ENCODE data around the gene ENPP1.
"Not testable (repeated sequence)": the region's sequence is repeated elsewhere in the genome, so short reads cannot be mapped to it uniquely, and the experiment has no call there.

The ENPP1 gene

DNA sequence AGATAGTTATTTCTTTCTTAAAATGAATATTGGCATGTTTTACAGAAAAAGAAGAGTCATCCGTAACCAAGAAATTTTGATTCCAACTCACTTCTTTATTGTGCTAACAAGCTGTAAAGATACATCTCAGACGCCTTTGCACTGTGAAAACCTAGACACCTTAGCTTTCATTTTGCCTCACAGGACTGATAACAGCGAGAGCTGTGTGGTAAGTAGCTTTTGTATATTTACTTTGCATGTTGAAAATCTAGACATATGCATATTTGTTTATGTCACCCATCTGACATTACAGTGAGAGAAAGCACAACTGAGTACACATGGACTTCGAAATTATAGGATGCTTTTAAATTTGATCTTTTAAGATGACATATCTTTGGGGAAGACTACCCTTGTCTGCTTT lies 78.7 kb downstream of the ENPP1 start:
- Histone ChIP-seq H3K4me3 (ENCODE audit: low read length) (no peak overlapping the region), H3K4me1 (ENCODE audit: control insufficient read depth, insufficient read depth, low read length) (no peaks in the 10 kb centered on the region), H3K9me3 (replicated peaks; ENCODE audit: low read length) (no peaks in the 10 kb centered on the region), H3K27me3 (ENCODE audit: control insufficient read depth, insufficient read depth, low read length) (no peaks in the 10 kb centered on the region), H3K4me2 (ENCODE audit: low read length) (no peak overlapping the region), H3K9ac (ENCODE audit: low read depth, low read length) (no peak overlapping the region), H3K36me3 (ENCODE audit: insufficient read depth, low read length) (peaks cover 17% of the 10 kb centered on the region)

DNA sequence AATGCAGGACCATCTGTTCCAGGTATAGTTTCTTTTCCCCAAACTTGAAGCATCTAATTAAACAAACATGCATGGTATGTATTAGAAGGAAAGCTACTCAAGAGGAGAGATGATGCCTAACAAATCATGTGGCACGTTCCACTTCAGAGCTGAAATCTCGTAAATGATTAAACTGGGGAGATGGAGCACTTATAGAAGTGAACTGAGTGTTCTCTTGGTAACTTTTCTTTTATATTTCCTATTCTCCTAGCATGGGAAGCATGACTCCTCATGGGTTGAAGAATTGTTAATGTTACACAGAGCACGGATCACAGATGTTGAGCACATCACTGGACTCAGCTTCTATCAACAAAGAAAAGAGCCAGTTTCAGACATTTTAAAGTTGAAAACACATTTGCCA lies 82.3 kb downstream of the ENPP1 start:
- no peak overlapping the region for H3K9ac ChIP-seq (ENCODE audit: low read depth, low read length)
- H3K36me3 ChIP-seq (ENCODE audit: insufficient read depth, low read length), result peaks cover 17% of the 10 kb centered on the region
- no peaks in the 10 kb centered on the region for H3K27me3 ChIP-seq (ENCODE audit: control insufficient read depth, insufficient read depth, low read length)
- H3K4me2 ChIP-seq (ENCODE audit: low read length), result no peak overlapping the region
- H3K4me3 ChIP-seq (ENCODE audit: low read length), result no peak overlapping the region
- no peaks in the 10 kb centered on the region for H3K9me3 ChIP-seq (replicated peaks; ENCODE audit: low read length)
- no peaks in the 10 kb centered on the region for H3K4me1 ChIP-seq (ENCODE audit: control insufficient read depth, insufficient read depth, low read length)

DNA sequence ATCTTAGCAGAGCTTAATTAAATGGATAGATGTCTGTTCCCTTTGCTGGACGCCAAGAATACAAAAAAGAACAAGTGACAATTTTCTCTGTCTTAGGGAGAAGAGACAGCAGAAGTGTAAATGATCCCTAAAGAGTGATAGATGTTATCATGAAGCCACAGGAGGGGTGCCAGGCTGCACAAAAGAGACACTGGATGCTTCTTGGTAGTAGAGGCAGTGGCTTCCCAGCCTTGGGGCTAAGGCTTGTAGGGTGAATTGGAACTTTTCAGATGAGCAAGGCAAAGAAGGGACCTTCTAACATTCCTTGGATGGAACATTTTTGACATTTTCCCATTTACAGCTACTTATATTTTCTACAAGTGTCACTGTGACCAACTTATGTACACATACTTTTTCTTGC lies 85.4 kb downstream of the ENPP1 start:
- Histone ChIP-seq H3K9me3 (replicated peaks; ENCODE audit: low read length) (peaks cover 6% of the 10 kb centered on the region), H3K36me3 (ENCODE audit: insufficient read depth, low read length) (peaks cover 17% of the 10 kb centered on the region), H3K4me2 (ENCODE audit: low read length) (no peak overlapping the region), H3K4me3 (ENCODE audit: low read length) (no peak overlapping the region), H3K4me1 (ENCODE audit: control insufficient read depth, insufficient read depth, low read length) (no peaks in the 10 kb centered on the region), H3K9ac (ENCODE audit: low read depth, low read length) (no peak overlapping the region), H3K27me3 (ENCODE audit: control insufficient read depth, insufficient read depth, low read length) (no peaks in the 10 kb centered on the region)

DNA sequence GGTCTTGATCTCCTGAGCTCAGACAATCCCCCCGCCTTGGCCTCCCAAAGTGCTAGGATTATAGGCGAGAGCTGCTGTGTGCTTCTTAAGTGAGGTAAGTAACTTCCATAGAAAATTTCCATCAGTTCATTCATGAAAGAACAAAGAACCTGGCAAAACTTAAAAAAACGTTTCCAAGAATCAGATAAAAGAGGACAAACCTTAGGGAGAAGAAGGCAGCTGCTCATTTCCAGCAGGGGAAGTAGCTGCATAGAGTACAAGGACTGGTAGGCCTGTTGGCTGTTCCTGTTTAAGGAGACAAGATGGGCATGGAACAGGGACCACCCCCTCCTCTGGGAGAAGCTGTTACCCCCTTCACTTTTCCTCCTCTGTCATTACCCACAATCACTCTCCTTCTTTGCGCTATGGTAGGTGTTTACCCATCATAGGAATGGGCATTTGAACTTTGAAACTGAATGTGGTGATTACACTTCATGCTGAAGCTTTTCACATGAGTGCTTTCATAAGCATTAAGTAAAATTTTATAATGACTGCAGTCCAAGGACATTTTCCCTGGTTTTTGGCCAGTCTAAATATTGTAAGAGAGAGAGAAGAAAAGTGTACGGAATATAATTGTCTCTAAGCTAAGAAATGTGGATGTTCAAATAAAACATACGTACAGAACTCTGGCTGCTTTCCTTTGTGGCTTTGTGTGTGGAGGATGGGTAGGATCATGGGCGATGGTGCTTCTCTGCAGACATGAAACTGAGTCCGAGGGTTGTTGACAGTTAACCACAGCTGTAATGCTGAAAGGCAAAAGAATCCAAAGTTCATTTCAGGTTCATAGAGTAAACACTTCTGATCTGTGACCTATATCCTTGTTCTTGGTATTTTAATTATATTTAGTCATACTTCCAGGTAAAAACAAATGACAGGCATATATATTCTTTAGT lies 86.9 kb downstream of the ENPP1 start:
- peaks cover 8% of the 10 kb centered on the region for H3K36me3 ChIP-seq (ENCODE audit: insufficient read depth, low read length)
- H3K9me3 ChIP-seq (replicated peaks; ENCODE audit: low read length), result peaks cover 10% of the 10 kb centered on the region
- no peaks in the 10 kb centered on the region for H3K4me1 ChIP-seq (ENCODE audit: control insufficient read depth, insufficient read depth, low read length)
- no peak overlapping the region for H3K4me2 ChIP-seq (ENCODE audit: low read length)
- H3K4me3 ChIP-seq (ENCODE audit: low read length), result no peak overlapping the region
- H3K27me3 ChIP-seq (ENCODE audit: control insufficient read depth, insufficient read depth, low read length), result no peaks in the 10 kb centered on the region
- no peak overlapping the region for H3K9ac ChIP-seq (ENCODE audit: low read depth, low read length)

DNA sequence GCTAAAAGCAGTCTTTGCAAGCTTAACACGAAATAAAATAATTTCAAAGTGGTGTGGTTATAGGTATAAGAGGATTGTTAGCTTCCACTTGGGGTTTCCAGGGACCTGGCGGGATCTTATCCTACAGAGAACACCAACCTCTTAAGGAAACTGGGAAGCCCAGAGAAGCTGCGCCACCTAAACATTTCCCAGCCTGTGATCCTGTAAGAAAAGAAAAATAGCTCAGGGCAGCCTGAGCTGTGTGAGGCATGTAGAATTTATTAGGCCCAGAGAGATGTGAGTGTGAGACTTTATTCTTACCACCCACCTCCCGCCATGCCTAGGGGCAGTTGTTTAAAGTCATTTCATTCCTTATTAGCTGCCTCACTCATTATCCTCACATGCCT lies 89.2 kb downstream of the ENPP1 start:
- no peak overlapping the region for H3K4me3 ChIP-seq (ENCODE audit: low read length)
- H3K4me2 ChIP-seq (ENCODE audit: low read length), result no peak overlapping the region
- no peak overlapping the region for H3K9ac ChIP-seq (ENCODE audit: low read depth, low read length)
- peaks cover 10% of the 10 kb centered on the region for H3K9me3 ChIP-seq (replicated peaks; ENCODE audit: low read length)
- H3K27me3 ChIP-seq (ENCODE audit: control insufficient read depth, insufficient read depth, low read length), result no peaks in the 10 kb centered on the region
- H3K4me1 ChIP-seq (ENCODE audit: control insufficient read depth, insufficient read depth, low read length), result no peaks in the 10 kb centered on the region
- H3K36me3 ChIP-seq (ENCODE audit: insufficient read depth, low read length), result no peaks in the 10 kb centered on the region

DNA sequence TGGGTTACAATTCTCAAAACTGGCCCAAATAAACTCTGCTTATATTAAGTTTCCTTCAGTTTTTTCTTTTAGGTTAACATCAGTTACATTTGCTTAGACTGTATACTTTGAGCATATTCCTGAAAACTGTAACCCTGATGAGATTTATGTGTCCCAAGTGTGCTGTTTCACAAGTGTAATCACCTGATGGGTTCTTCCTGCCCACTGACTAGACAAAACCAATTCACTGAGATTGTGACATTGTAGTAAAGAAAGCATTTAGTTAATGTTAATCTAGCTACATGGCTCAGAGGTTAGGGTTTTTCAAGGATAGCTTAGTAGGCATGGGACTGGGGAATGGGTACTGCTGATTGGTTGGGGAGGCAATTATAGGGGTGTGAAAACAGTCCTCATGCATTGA lies 89.8 kb downstream of the ENPP1 start:
- H3K36me3 ChIP-seq (ENCODE audit: insufficient read depth, low read length), result no peaks in the 10 kb centered on the region
- no peaks in the 10 kb centered on the region for H3K27me3 ChIP-seq (ENCODE audit: control insufficient read depth, insufficient read depth, low read length)
- no peak overlapping the region for H3K4me3 ChIP-seq (ENCODE audit: low read length)
- no peak overlapping the region for H3K9ac ChIP-seq (ENCODE audit: low read depth, low read length)
- H3K4me1 ChIP-seq (ENCODE audit: control insufficient read depth, insufficient read depth, low read length), result no peaks in the 10 kb centered on the region
- H3K9me3 ChIP-seq (replicated peaks; ENCODE audit: low read length), result peaks cover 10% of the 10 kb centered on the region
- no peak overlapping the region for H3K4me2 ChIP-seq (ENCODE audit: low read length)

DNA sequence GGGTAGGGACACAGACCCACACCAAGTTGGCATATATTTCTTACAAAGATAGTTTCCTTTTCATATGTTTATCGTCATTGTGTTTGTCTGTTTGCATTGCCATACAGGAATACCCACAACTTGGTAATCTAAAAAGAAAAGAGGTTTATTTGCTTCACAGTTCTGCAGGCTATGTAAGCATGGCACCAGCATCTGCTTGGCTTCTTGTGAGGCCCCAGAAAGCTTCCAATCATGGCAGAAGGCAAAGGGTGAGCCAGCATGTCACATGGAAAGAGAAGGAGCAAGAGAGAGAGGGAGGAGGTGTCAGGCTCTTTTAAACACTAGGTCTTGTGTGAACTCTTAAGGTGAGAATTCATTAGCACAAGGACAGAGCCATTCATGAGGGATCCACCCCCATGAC lies 90.9 kb downstream of the ENPP1 start:
- Histone ChIP-seq H3K4me2 (ENCODE audit: low read length) (no peak overlapping the region), H3K36me3 (ENCODE audit: insufficient read depth, low read length) (no peaks in the 10 kb centered on the region), H3K4me3 (ENCODE audit: low read length) (no peak overlapping the region)

DNA sequence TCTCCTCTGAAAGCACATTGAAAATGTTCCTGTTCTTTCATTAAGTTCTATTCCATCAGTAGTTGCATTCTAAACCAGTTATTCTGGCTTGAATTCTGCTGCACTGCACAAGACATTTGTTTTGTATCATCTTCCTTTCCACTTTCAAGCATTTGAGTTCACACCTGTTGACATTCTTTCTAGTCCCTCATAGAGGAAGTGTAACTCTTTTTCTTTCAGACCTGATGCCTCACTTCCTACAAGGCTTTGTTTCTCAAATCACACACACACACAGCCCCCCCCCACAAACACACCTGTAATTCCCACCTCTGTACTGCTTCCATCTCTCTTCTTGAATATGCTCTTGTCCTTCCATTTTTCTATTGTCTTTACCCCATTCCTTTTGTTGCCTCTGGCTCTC lies 92.4 kb downstream of the ENPP1 start:
- no peaks in the 10 kb centered on the region for H3K27me3 ChIP-seq (ENCODE audit: control insufficient read depth, insufficient read depth, low read length)
- no peak overlapping the region for H3K4me2 ChIP-seq (ENCODE audit: low read length)
- no peak overlapping the region for H3K9ac ChIP-seq (ENCODE audit: low read depth, low read length)
- no peaks in the 10 kb centered on the region for H3K4me1 ChIP-seq (ENCODE audit: control insufficient read depth, insufficient read depth, low read length)
- no peaks in the 10 kb centered on the region for H3K36me3 ChIP-seq (ENCODE audit: insufficient read depth, low read length)
- peaks cover 10% of the 10 kb centered on the region for H3K9me3 ChIP-seq (replicated peaks; ENCODE audit: low read length)
- H3K4me3 ChIP-seq (ENCODE audit: low read length), result no peak overlapping the region

More for the DNA sequence above, 90.9 kb downstream of the ENPP1 start:
- no peaks in the 10 kb centered on the region for H3K4me1 ChIP-seq (ENCODE audit: control insufficient read depth, insufficient read depth, low read length)
- H3K9ac ChIP-seq (ENCODE audit: low read depth, low read length), result no peak overlapping the region
- H3K9me3 ChIP-seq (replicated peaks; ENCODE audit: low read length), result peaks cover 10% of the 10 kb centered on the region
- H3K27me3 ChIP-seq (ENCODE audit: control insufficient read depth, insufficient read depth, low read length), result no peaks in the 10 kb centered on the region

DNA sequence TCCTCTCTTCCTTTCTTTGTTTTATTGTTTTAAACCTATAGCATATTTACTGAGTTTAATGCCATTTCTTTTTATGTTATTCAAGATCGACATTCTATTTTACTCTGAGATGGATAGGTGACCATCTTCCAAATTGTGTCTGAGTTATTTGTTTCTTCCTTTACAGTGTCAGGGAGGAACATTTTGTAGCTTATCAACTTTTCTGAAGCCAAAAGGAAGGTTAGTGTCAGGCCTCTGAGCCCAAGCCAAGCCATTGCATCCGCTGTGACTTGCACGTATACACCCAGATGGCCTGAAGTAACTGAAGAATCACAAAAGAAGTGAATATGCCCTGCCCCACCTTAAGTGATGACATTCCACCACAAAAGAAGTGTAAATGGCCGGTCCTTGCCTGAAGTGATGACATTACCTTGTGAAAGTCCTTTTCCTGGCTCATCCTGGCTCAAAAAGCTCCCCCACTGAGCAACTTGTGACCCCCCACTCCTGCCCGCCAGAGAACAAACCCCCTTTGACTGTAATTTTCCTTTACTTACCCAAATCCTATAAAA lies 93.6 kb downstream of the ENPP1 start:
- not testable (repeated sequence) for H3K9ac ChIP-seq (ENCODE audit: low read depth, low read length); H3K36me3 ChIP-seq (ENCODE audit: insufficient read depth, low read length); H3K4me2 ChIP-seq (ENCODE audit: low read length); H3K27me3 ChIP-seq (ENCODE audit: control insufficient read depth, insufficient read depth, low read length); H3K9me3 ChIP-seq (replicated peaks; ENCODE audit: low read length); H3K4me3 ChIP-seq (ENCODE audit: low read length); H3K4me1 ChIP-seq (ENCODE audit: control insufficient read depth, insufficient read depth, low read length)

DNA sequence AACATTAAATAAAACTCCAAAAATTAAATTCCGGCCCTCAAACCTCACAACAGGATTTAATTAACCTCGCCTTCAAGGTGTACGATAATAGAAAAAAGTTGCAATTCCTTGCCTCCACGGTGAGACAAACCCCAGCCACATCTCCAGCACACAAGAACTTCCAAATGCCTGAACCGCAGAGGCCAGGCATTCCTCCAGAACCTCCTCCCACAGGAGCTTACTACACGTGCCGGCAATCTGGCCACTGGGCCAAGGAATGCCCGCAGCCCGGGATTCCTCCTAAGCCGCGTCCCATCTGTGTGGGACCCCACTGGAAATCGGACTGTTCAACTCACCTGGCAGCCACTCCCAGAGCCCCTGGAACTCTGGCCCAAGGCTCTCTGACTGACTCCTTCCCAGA lies 95.9 kb downstream of the ENPP1 start:
- H3K4me1 ChIP-seq (ENCODE audit: control insufficient read depth, insufficient read depth, low read length); H3K27me3 ChIP-seq (ENCODE audit: control insufficient read depth, insufficient read depth, low read length); H3K4me3 ChIP-seq (ENCODE audit: low read length); H3K9me3 ChIP-seq (replicated peaks; ENCODE audit: low read length); H3K36me3 ChIP-seq (ENCODE audit: insufficient read depth, low read length); H3K9ac ChIP-seq (ENCODE audit: low read depth, low read length); H3K4me2 ChIP-seq (ENCODE audit: low read length): not testable (repeated sequence)

DNA sequence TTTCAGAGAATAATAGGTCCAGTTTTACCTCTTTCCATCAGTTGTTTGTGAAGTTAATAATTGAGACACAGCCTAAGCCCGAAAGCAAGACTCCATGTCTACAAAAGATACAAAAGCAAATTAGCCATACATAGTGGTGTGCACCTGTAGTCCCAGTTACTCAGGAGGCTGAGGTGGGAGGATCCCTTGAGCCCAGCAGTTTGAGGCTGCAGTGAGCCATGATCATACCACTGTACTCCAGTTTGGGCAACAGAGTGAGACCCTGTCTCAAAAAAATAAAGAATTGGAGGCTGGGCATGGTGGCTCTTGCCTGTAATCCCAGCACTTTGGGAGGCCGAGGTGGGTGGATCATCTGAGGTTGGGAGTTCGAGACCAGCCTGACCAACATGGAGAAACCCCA lies 101.0 kb downstream of the ENPP1 start:
- not testable (repeated sequence) for H3K27me3 ChIP-seq (ENCODE audit: control insufficient read depth, insufficient read depth, low read length); H3K9me3 ChIP-seq (replicated peaks; ENCODE audit: low read length); H3K36me3 ChIP-seq (ENCODE audit: insufficient read depth, low read length); H3K4me2 ChIP-seq (ENCODE audit: low read length); H3K4me3 ChIP-seq (ENCODE audit: low read length); H3K9ac ChIP-seq (ENCODE audit: low read depth, low read length); H3K4me1 ChIP-seq (ENCODE audit: control insufficient read depth, insufficient read depth, low read length)

Measured in skeletal muscle satellite cell (primary cell).